ENCODE measurements around the gene NPHP4. TPM values are rescaled to one million over a fixed set of nuclear protein-coding genes. Genes with fewer than 3 reads are reported as not detected.

Gene NPHP4
- total RNA-seq, 1 donor from 2014 or later, result 3.7 TPM

DNA sequence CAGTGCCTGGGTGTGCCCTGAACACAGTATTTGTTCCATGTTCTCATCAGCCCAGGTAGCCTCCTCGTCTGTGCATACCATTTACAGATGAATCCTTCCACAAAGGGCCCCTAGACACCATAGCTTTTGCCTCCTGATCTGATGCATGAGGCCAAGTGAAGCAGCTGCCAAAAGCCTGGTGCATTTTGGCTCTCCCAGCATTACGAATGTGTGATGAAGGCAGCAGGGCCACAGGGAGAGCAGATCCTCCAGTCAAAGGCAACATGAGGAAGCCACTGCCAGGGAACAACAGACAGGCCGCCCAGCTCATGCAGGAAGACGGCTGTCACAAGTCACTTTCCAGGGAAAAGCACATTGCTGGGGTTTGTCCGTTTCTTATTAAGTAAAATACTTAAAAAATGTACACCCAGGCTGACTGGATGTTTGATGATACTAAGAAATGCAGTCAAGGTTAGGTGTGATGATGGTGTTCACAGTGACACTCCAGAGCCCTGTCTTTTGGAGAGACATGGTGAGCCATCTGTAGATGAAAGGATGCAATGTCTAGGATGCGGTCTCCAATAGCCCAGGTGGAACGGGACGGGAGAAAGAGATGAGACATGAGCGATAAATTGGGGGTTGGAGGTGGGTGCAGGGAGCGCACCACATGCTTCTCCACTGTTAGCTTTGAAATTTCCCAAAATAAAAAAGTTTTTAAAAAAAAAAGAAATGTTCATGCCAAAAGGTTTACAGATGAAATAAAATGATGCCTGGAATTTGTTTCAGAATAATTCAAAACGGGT, 48.7 kb downstream of the NPHP4 start:
- DNase-seq, result no peak
- TF ChIP-seq, protein P1, sequence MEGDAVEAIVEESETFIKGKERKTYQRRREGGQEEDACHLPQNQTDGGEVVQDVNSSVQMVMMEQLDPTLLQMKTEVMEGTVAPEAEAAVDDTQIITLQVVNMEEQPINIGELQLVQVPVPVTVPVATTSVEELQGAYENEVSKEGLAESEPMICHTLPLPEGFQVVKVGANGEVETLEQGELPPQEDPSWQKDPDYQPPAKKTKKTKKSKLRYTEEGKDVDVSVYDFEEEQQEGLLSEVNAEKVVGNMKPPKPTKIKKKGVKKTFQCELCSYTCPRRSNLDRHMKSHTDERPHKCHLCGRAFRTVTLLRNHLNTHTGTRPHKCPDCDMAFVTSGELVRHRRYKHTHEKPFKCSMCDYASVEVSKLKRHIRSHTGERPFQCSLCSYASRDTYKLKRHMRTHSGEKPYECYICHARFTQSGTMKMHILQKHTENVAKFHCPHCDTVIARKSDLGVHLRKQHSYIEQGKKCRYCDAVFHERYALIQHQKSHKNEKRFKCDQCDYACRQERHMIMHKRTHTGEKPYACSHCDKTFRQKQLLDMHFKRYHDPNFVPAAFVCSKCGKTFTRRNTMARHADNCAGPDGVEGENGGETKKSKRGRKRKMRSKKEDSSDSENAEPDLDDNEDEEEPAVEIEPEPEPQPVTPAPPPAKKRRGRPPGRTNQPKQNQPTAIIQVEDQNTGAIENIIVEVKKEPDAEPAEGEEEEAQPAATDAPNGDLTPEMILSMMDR (IDR thresholded peaks at IDR 0.05; ENCODE audit: borderline replicate concordance), result no peak
- H3K4me3 ChIP-seq, result no peak overlapping the region
- intact Hi-C loops (cut with micrococcal nuclease), result no loop called here
- H3K27me3 ChIP-seq (ENCODE audit: low read depth), result no peaks in the 10 kb centered on the region
- no peaks in the 10 kb centered on the region for H3K9me3 ChIP-seq (replicated peaks)
- no peak overlapping the region for H3K27ac ChIP-seq (replicated peaks)
- peaks cover 21% of the 10 kb centered on the region for H3K36me3 ChIP-seq
- H3K4me1 ChIP-seq, result no peaks in the 10 kb centered on the region

DNA sequence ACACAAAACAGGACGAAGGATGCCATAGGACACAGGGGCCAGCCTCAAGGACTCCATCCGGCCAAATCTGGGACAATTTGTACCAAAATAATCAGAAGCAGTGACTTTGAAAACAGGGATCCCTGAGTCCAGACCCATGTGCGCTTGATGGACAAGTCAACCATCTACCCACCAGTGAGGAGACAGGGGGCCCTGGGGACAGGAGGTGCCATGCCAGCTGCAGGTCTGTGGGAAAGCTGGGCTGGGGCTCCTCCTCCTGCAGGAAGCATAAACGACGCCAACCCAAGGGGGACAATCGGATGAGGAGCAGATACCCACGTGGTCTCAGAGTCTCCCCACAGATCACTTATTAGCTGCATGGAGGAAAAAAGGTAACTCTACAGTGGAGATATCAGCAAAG, 50.6 kb downstream of the NPHP4 start:
- Histone ChIP-seq H3K27ac (replicated peaks) (no peak overlapping the region), H3K27me3 (ENCODE audit: low read depth) (no peaks in the 10 kb centered on the region), H3K4me1 (no peaks in the 10 kb centered on the region), H3K36me3 (peaks cover 23% of the 10 kb centered on the region), H3K9me3 (replicated peaks) (no peaks in the 10 kb centered on the region), H3K4me3 (no peak overlapping the region)
- no peak for DNase-seq
- intact Hi-C loops (cut with micrococcal nuclease), result no loop called here
- TF ChIP-seq, protein P1 (IDR thresholded peaks at IDR 0.05; ENCODE audit: borderline replicate concordance), result no peak

DNA sequence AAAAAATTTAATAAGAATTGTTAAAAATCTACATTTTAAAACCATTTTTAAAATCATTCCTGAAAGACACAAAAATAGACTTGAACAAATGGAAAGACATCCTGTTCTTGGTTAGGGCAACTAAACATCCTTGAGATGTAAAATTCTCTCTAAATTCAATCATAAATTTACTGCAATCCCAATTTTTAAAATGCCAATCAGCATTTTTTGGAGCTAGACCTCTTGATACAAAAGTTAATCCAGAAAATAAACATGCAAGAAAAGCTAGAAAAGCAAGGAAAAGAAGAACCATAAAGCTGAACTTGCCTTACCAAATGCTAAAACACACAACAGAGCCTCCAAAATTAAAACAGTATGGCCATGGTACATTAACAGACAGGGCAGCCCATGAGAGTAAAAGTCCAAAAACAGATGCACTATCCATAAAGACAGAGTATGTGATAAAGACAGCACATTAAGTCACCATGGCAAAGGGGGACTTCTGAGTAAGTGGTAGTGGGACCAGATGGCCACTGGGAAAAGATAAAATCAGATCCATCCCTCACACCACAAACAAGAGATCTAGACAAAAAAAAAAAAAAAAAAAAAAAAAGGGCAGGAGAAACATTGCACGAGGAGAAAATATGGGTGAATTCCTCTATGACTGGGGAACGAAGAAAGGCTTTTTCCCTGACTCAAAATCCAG, 51.4 kb downstream of the NPHP4 start:
- no peaks in the 10 kb centered on the region for H3K27me3 ChIP-seq (ENCODE audit: low read depth)
- peaks cover 15% of the 10 kb centered on the region for H3K36me3 ChIP-seq
- no peak overlapping the region for H3K27ac ChIP-seq (replicated peaks)
- no peaks in the 10 kb centered on the region for H3K4me1 ChIP-seq
- no peak for DNase-seq
- TF ChIP-seq, protein P1 (IDR thresholded peaks at IDR 0.05; ENCODE audit: borderline replicate concordance), result no peak
- H3K9me3 ChIP-seq (replicated peaks), result no peaks in the 10 kb centered on the region
- H3K4me3 ChIP-seq, result no peak overlapping the region
- intact Hi-C loops (cut with micrococcal nuclease), result no loop called here

DNA sequence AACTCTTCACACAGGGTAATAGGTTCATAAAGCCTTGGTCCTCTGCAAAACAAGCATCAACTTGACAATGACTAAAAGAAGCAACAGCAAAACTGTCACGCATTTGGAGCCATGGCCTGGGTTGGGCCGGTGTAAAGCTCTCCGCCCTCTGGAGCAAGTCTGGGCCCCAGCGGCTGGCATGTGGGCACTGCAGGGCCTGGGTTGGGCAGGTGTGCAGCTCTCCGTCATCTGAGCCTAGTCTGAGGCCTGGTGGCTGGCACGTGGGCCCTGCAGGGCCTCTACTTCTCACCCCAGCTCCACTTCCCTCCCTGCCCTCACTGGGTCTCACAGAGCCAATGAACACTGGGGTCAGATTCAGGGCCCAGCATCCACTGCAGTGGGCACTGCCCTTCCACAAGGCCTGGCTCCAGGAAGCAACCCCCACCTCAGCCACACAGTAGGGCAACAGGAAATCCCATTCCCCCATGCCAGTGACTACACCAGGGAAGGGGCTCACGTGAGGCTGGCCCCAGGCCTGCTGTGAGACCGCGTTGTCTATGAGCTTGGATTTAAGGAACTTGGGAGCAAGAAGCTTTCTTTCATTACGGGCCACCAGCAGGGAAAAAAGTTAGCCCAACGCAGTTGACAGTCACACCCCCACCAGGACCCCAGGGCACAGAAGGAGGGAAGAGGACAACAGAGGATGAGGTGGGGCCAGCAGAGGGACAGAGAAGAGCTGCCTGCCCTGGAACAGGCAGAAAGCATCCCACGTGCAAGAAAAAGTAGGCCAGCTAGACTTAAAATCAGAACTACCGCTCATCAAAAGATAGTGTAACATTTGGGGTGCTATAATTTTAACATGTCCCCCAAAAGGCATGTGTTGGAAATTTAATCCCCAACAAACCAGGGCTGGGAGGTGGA, 52.7 kb downstream of the NPHP4 start:
- intact Hi-C loops (cut with micrococcal nuclease), result no loop called here

More for the DNA sequence above, 52.7 kb downstream of the NPHP4 start:
- H3K4me3 ChIP-seq, result no peak overlapping the region
- H3K27me3 ChIP-seq (ENCODE audit: low read depth), result no peaks in the 10 kb centered on the region
- H3K9me3 ChIP-seq (replicated peaks), result no peaks in the 10 kb centered on the region
- no peaks in the 10 kb centered on the region for H3K4me1 ChIP-seq
- no peak for DNase-seq
- H3K36me3 ChIP-seq, result peaks cover 13% of the 10 kb centered on the region
- H3K27ac ChIP-seq (replicated peaks), result no peak overlapping the region
- TF ChIP-seq, protein P1 (IDR thresholded peaks at IDR 0.05; ENCODE audit: borderline replicate concordance), result no peak

All from left ventricle myocardium inferior (tissue), 1 donor.